WTC11 (cell line): Measurements from ENCODE around the gene EIF1AD. TPM values are rescaled to one million over a fixed set of nuclear protein-coding genes. Genes with fewer than 3 reads are reported as not detected.

Experiments used
- ATAC-seq: fragments of 200-7000 bp; cut with Tn5 transposase; 2 replicates; pipeline ENCODE4 v1.10.0; 2021; ENCODE audit warnings: mild to moderate bottlenecking, moderate library complexity
- CTCF ChIA-PET: fragments of 300-600 bp; sonication (Branson Sonifier 250); formaldehyde crosslinking; loops from one replicate; lab custom pipeline; 2021; ENCODE audit warnings: antibody characterized with exemption; lab: Charles Lee
- POLR2A ChIA-PET: fragments of 350-600 bp; sonication (Branson Sonifier 250); formaldehyde crosslinking; loops from one replicate; lab custom pipeline; 2021; ENCODE audit warnings: antibody characterized with exemption; lab: Charles Lee
- DNase-seq: peaks from one replicate; pipeline ENCODE4 v3.0.0; 2021; ENCODE audit warnings: low spot score
- H3K27ac Mint-ChIP-seq: 2 replicates; pipeline ENCODE4 v1.8.0; 2021; ENCODE audit warnings: mixed read lengths
- H3K27me3 Mint-ChIP-seq: 2 replicates; pipeline ENCODE4 v1.8.0; 2021; ENCODE audit warnings: low read depth, mild to moderate bottlenecking, moderate library complexity, mixed read lengths
- H3K36me3 Mint-ChIP-seq: 2 replicates; pipeline ENCODE4 v1.8.0; 2021; ENCODE audit warnings: mixed read lengths
- H3K4me1 Mint-ChIP-seq: 2 replicates; pipeline ENCODE4 v1.8.0; 2022; ENCODE audit warnings: mixed read lengths
- H3K4me3 Mint-ChIP-seq: 2 replicates; pipeline ENCODE4 v1.8.0; 2021; ENCODE audit warnings: mild to moderate bottlenecking, moderate library complexity, mixed read lengths
- H3K9me3 Mint-ChIP-seq: 2 replicates; pipeline ENCODE4 v1.8.0; 2021; ENCODE audit warnings: mixed read lengths
- FOXJ3 ChIP-seq: sonication (generic); formaldehyde crosslinking; IDR thresholded peaks from 2 replicates; pipeline ENCODE4 v1.9.0; 2021; ENCODE audit warnings: missing genetic modification reagents, mild to moderate bottlenecking, borderline replicate concordance
- NFYB ChIP-seq: sonication (generic); formaldehyde crosslinking; conservative IDR thresholded peaks from 2 replicates; pipeline ENCODE4 v1.8.0; 2022; ENCODE audit warnings: low read depth, missing genetic modification reagents
- NR2C2 ChIP-seq: sonication (generic); formaldehyde crosslinking; IDR thresholded peaks from 2 replicates; pipeline ENCODE4 v1.8.0; 2022; ENCODE audit warnings: mild to moderate bottlenecking, missing genetic modification reagents
- NR3C1 ChIP-seq: sonication (generic); formaldehyde crosslinking; conservative IDR thresholded peaks from 2 replicates; pipeline ENCODE4 v1.8.1; 2023; ENCODE audit warnings: low read depth, mild to moderate bottlenecking, missing genetic modification reagents
- RORB ChIP-seq: fragments of 250-450 bp; sonication (Bioruptor Pico); IDR thresholded peaks from 2 replicates; pipeline ENCODE4 v1.9.0; 2021; ENCODE audit warnings: mild to moderate bottlenecking
- SMAD3 ChIP-seq: sonication (generic); formaldehyde crosslinking; IDR thresholded peaks from 2 replicates; pipeline ENCODE4 v1.8.0; 2022; ENCODE audit warnings: missing genetic modification reagents, mild to moderate bottlenecking, borderline replicate concordance
- TCF7 ChIP-seq: sonication (generic); formaldehyde crosslinking; IDR thresholded peaks from 2 replicates; pipeline ENCODE4 v1.8.0; 2022; ENCODE audit warnings: mild to moderate bottlenecking, low read depth, missing genetic modification reagents, moderate library complexity
- TEAD4 ChIP-seq: sonication (generic); formaldehyde crosslinking; IDR thresholded peaks from 2 replicates; pipeline ENCODE4 v1.8.0; 2022; ENCODE audit warnings: mild to moderate bottlenecking, missing genetic modification reagents
- ZNF232 ChIP-seq: sonication (generic); formaldehyde crosslinking; IDR thresholded peaks from 2 replicates; pipeline ENCODE4 v1.8.0; 2022; ENCODE audit warnings: mild to moderate bottlenecking, missing genetic modification reagents
- ZNF317 ChIP-seq: sonication (generic); formaldehyde crosslinking; IDR thresholded peaks from 2 replicates; pipeline ENCODE4 v1.8.1; 2023; ENCODE audit warnings: low read depth, mild to moderate bottlenecking, moderate library complexity, missing genetic modification reagents, borderline replicate concordance
- total RNA-seq: library from RNA; stranded (reverse); gene quantifications from 3 replicates; pipeline ENCODE4 v1.2.3, GENCODE V29; 2021
- TF ChIP-seq, protein P1 (sequence below): sonication (generic); formaldehyde crosslinking; IDR thresholded peaks from 2 replicates; pipeline ENCODE4 v1.8.0; 2023; ENCODE audit warnings: missing genetic modification reagents, mild to moderate bottlenecking, borderline replicate concordance
- TF ChIP-seq, protein P2 (sequence below): sonication (generic); formaldehyde crosslinking; IDR thresholded peaks from 2 replicates; pipeline ENCODE4 v1.8.1; 2023; ENCODE audit warnings: mild to moderate bottlenecking, missing genetic modification reagents, borderline replicate concordance
- TF ChIP-seq, protein P3 (sequence below): sonication (generic); formaldehyde crosslinking; IDR thresholded peaks from 2 replicates; pipeline ENCODE4 v1.8.0; 2022; ENCODE audit warnings: mild to moderate bottlenecking, missing genetic modification reagents
- TF ChIP-seq, protein P4 (sequence below): sonication (generic); formaldehyde crosslinking; conservative IDR thresholded peaks from 2 replicates; pipeline ENCODE4 v1.8.1; 2022; ENCODE audit warnings: mild to moderate bottlenecking, missing genetic modification reagents
- TF ChIP-seq, protein P5 (sequence below): fragments of 250-450 bp; sonication (Bioruptor Pico); conservative IDR thresholded peaks from 2 replicates; pipeline ENCODE4 v1.9.0; 2021; ENCODE audit warnings: mild to moderate bottlenecking

EIF1AD gene
- total RNA-seq, 1 experiment from 2014 or later: 37.6 TPM

DNA sequence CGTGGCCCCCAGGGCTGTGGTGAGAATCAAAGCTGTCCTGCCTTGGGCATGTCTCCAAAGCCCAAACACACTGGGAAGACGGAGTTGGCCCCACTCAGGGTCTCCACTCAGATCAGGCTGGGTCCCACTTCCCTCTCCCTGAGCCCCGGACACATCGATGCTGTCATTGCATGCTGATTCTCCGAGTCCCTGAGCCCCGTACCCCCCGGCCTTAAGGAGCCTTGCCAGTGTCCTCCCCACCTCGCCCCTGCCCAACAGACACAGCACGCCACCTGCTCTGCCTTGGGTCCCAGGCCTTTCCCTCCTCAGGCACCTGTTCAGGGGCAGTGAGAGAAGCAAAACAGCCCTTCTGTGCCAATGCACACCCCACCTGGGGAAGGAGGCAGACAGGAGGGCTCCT lies 14.6 kb downstream of the EIF1AD start (continued):
- TF ChIP-seq, protein P1, sequence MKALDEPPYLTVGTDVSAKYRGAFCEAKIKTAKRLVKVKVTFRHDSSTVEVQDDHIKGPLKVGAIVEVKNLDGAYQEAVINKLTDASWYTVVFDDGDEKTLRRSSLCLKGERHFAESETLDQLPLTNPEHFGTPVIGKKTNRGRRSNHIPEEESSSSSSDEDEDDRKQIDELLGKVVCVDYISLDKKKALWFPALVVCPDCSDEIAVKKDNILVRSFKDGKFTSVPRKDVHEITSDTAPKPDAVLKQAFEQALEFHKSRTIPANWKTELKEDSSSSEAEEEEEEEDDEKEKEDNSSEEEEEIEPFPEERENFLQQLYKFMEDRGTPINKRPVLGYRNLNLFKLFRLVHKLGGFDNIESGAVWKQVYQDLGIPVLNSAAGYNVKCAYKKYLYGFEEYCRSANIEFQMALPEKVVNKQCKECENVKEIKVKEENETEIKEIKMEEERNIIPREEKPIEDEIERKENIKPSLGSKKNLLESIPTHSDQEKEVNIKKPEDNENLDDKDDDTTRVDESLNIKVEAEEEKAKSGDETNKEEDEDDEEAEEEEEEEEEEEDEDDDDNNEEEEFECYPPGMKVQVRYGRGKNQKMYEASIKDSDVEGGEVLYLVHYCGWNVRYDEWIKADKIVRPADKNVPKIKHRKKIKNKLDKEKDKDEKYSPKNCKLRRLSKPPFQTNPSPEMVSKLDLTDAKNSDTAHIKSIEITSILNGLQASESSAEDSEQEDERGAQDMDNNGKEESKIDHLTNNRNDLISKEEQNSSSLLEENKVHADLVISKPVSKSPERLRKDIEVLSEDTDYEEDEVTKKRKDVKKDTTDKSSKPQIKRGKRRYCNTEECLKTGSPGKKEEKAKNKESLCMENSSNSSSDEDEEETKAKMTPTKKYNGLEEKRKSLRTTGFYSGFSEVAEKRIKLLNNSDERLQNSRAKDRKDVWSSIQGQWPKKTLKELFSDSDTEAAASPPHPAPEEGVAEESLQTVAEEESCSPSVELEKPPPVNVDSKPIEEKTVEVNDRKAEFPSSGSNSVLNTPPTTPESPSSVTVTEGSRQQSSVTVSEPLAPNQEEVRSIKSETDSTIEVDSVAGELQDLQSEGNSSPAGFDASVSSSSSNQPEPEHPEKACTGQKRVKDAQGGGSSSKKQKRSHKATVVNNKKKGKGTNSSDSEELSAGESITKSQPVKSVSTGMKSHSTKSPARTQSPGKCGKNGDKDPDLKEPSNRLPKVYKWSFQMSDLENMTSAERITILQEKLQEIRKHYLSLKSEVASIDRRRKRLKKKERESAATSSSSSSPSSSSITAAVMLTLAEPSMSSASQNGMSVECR (CRISPR knock-in tag): no peak
- TF ChIP-seq RORB (CRISPR knock-in tag) (no peak), TEAD4 (no peak), TCF7 (CRISPR knock-in tag) (no peak), NR3C1 (CRISPR knock-in tag) (no peak), FOXJ3 (no peak), SMAD3 (no peak)
- TF ChIP-seq, protein P2, sequence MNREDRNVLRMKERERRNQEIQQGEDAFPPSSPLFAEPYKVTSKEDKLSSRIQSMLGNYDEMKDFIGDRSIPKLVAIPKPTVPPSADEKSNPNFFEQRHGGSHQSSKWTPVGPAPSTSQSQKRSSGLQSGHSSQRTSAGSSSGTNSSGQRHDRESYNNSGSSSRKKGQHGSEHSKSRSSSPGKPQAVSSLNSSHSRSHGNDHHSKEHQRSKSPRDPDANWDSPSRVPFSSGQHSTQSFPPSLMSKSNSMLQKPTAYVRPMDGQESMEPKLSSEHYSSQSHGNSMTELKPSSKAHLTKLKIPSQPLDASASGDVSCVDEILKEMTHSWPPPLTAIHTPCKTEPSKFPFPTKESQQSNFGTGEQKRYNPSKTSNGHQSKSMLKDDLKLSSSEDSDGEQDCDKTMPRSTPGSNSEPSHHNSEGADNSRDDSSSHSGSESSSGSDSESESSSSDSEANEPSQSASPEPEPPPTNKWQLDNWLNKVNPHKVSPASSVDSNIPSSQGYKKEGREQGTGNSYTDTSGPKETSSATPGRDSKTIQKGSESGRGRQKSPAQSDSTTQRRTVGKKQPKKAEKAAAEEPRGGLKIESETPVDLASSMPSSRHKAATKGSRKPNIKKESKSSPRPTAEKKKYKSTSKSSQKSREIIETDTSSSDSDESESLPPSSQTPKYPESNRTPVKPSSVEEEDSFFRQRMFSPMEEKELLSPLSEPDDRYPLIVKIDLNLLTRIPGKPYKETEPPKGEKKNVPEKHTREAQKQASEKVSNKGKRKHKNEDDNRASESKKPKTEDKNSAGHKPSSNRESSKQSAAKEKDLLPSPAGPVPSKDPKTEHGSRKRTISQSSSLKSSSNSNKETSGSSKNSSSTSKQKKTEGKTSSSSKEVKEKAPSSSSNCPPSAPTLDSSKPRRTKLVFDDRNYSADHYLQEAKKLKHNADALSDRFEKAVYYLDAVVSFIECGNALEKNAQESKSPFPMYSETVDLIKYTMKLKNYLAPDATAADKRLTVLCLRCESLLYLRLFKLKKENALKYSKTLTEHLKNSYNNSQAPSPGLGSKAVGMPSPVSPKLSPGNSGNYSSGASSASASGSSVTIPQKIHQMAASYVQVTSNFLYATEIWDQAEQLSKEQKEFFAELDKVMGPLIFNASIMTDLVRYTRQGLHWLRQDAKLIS: no peak

DNA sequence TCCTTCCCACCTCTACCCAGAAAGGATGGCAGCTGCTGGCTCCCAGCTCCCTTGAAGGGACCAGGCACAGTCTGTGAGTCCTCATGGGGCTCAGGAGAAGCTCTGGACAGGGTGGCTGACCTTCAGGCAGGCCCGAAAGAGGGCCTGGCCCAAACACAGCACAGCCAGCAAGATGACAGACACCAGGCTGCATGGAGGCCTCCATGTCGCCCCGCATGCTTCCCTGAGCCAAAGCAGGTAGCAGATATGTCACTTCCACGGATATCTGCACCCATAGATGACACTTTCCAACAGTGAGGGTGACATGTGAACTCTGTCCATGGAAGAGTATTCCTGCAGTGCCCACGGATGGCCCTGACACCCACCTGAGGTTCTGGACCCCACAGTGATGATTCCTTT lies 18.4 kb downstream of the EIF1AD start:
- Mint-ChIP-seq H3K36me3 (peaks cover 7% of the 10 kb centered on the region; the same call in 1 of the 2 replicates), H3K27ac (no peak overlapping the region), H3K27me3 (no peaks in the 10 kb centered on the region), H3K4me3 (no peak overlapping the region), H3K4me1 (no peaks in the 10 kb centered on the region), H3K9me3 (no peaks in the 10 kb centered on the region)
- CTCF ChIA-PET: no interaction called here
- TF ChIP-seq ZNF317 (CRISPR knock-in tag) (no peak), NR2C2 (CRISPR knock-in tag) (no peak), ZNF232 (CRISPR knock-in tag) (no peak), NFYB (CRISPR knock-in tag) (no peak)
- TF ChIP-seq, protein P3, sequence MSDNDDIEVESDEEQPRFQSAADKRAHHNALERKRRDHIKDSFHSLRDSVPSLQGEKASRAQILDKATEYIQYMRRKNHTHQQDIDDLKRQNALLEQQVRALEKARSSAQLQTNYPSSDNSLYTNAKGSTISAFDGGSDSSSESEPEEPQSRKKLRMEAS: no peak
- TF ChIP-seq, protein P4, sequence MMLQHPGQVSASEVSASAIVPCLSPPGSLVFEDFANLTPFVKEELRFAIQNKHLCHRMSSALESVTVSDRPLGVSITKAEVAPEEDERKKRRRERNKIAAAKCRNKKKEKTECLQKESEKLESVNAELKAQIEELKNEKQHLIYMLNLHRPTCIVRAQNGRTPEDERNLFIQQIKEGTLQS (CRISPR knock-in tag): no peak
- TF ChIP-seq, protein P5, sequence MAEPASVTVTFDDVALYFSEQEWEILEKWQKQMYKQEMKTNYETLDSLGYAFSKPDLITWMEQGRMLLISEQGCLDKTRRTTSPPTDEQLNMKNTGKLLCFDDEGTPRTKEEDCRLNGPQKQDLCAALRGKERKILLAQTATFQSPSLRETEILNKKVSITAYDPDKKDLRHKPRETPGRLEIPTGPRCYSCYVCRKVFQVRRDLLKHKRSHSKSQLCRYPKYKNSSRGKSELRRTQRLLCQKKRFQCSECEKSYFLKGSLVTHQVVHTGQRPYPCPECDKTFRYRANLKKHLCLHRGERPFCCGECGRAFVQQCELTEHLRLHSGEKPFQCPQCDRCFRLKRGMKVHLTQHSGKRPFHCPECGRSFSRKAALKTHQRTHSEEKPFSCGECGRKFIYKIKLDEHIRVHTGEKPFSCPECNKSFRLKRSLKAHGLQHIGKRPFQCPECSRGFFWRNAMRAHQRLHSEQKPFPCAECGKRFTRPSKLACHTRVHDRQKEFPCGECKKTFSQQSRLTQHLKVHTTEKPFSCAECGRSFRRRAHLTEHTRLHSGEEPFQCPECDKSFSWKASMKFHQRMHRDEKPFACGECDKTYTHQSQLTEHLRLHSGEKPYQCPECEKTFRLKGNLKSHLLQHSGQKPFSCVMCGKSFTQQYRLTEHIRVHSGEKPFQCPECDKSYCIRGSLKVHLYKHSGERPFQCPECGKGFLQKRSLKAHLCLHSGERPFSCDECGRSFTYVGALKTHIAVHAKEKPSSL (CRISPR knock-in tag): no peak
- ATAC-seq (no peak), DNase-seq (no peak)
- POLR2A ChIA-PET: no interaction called here
